CD4-positive, alpha-beta T cell treated with Interleukin-6 at 100 ng/mL for 8 hours (primary cell): Measurements from ENCODE around the gene TINCR.
"Not testable (repeated sequence)": the region's sequence is repeated elsewhere in the genome, so short reads cannot be mapped to it uniquely, and the experiment has no call there.

ENCODE experiments used
- DNase-seq: peaks from one replicate; pipeline ENCODE4 v3.0.0-alpha.2; 2020; ENCODE audit warnings: mixed read lengths, low spot score

The TINCR gene

GRCh38 chr19:5567360-5567969, at the start of gene TINCR:
TINCR (minus strand) TSS chr19:5567953.
- DNase-seq: no peak

GRCh38 chr19:5617080-5617479, 49.3 kb upstream of the TINCR start:
- DNase-seq: no peak

DNA sequence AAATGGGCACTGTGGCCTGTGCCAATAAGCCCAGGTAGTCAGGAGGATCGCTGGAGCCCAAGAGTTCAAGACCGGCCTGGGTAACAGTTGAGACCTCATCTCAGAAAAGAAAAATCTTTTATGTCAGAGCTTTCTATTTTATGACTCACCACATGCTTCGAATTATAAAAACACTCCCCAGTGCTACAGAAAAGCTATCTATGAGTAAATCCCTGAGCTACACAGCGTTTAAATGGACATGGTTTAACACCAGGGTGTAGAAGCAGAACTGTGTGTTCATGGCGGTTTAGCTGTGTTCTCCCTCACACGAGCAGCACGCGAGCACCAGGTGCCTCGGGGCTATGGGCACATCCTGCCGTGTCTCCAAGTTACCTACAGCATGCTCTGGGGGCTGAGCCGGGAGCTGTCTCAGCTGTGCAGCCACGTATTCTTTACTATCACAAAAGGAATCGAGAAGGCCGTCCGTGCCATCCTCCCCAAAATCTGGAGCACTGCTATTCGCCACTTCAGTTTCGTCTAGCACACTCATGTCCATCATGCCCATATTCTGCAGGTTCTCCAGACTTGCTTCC, 48.1 kb upstream of the TINCR start:
- no peak for DNase-seq

- no peak for DNase-seq
Measured at GRCh38 chr19:5612891-5613865, 45.4 kb upstream of the TINCR start.

DNA sequence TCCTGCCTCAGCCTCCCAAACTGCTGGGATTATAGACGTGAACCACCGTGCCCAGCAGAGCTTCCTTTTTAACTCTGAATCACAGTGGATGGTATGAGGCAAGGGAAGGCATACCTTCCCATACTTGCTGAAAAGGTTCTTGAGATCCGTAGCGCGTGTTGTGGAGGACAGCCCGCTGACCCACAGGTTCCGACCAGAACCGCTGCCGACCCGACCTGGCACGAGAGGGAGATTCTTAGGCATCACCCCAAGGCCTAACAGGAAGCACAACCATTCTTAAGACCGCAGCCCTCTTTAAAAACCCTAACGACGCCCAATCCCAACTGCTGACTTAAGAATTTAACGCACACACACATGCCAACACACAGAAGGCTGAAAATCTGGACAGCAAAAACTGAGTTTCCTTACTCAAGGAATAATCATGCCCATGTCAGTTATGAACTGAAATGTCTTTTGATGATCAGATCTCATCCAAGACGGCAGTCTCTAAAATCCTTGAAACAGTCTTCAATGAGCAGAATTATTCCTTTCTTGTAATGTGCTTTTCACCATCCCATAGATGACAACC, 42.2 kb upstream of the TINCR start:
- DNase-seq: no peak

- not testable (repeated sequence) for DNase-seq
Measured at GRCh38 chr19:5608766-5609165, 41.0 kb upstream of the TINCR start.

DNA sequence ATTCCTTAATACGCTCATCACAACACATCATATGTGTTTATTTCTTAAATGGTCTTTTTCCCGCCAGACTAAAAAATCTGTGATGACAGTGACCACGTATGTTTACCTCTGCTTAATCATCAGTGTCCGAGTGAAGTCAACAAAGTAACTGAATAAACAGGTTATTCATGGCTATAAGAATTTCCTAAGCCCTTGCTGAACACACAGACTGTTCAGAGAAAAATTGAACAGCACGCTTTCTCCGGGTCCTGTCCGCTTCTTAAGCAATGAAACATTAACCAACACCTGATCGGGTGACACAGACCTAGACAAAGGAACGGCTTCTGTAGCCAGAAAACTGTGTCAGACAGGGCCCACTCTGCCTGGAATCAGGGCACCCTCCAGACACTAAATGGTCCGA, 40.5 kb upstream of the TINCR start:
- DNase-seq: no peak

GRCh38 chr19:5607318-5608275, 39.8 kb upstream of the TINCR start:
- no peak for DNase-seq

GRCh38 chr19:5605362-5605761, 37.6 kb upstream of the TINCR start:
- DNase-seq: no peak

DNA sequence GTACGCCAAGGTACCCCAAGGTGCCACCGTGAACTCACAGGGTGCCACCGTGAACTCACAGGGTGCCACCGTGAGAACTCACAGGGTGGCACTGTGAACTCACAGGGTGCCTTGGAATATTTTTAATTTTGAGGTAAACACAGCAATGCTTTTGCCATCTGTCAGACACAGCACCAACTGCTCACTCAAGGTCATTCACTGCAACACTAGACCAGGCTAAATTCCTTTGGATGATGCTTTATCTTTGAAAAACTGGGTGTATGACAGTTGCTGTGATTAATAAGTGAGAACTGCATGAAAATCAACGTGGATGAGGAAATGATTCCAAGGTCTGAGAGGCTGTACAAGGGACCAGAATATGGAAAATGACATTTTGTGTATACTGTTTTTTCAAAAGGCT, 35.9 kb upstream of the TINCR start:
- DNase-seq: no peak

DNA sequence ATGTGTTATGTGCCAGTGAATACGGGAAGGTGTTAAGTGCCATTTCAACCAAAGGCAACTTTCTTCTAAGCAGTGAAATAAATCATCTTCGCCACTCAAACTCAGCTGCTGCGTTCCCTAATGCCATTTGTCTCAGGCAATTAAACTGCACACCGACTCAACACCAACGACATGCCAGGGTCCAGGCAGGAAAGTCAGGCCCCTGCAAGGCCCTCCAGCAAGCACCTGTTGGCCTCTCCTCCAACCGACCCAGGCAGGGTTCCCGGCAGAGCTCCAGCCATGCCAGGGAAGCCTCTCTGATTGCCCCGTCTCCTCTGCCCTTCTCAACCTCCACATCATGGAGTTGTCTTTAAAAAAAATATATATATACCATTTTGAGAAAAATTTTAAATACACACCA, 33.0 kb upstream of the TINCR start:
- no peak for DNase-seq

DNA sequence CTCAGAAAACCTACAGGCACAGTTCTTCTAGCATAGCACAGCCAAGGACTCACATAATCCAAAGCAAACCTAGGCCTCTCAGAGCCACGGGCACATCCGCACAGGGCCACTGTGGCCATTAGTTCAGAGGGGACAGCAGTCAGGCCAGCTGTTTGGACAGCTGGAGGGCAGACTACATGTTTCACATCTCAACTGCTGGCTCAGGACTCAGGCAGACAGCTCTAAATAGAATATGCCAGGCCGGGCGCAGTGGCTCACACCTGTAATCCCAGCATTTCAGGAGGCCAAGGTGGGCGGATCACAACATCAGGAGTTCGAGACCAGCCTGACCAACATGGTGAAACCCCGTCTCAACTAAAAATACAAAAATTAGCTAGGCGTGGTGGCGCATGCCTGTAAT, 28.0 kb upstream of the TINCR start:
- DNase-seq: no peak

- DNase-seq: no peak
Measured at GRCh38 chr19:5595129-5595528, 27.4 kb upstream of the TINCR start.

- no peak for DNase-seq
Measured at GRCh38 chr19:5594521-5594950, 26.8 kb upstream of the TINCR start.

- no peak for DNase-seq
Measured at GRCh38 chr19:5593343-5594255, 25.8 kb upstream of the TINCR start.

DNA sequence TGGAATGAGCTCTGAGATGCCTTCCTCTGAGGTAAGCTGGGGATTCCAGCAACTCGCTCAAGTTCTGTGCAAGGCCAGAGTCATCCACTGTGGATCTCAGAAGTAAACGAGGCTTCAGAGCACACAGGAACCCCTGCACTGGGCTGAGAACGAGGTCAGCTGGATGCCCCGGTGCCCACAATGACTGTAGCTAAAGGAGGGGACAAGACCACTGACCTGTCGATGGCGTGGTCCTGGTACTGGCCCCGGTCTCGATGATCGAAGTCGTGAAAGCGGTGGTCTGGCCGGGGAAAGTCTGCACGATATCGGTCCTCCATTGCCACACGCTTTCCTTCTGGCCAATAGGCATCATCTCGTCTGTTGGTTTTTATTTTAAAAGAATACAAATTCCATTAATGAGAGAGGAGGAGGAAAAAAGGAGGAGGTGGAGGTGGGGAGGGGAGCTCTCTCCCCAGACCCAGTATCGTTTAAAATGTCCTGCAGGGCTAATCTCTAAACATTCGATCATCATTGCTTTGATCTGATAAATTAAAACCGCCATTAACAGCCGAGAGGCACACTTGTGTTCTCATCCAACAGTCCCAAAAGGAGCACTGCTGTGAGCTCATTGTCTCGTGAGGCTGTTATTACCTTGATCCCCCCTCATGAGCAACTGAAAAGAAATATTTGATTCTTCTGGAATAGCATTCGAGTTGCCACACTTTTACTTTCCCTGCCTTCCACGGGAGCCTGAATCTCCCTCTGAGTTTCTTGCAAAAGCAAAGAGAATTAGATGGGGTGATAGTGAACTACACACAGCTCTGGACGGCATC, 25.0 kb upstream of the TINCR start:
- no peak for DNase-seq

DNA sequence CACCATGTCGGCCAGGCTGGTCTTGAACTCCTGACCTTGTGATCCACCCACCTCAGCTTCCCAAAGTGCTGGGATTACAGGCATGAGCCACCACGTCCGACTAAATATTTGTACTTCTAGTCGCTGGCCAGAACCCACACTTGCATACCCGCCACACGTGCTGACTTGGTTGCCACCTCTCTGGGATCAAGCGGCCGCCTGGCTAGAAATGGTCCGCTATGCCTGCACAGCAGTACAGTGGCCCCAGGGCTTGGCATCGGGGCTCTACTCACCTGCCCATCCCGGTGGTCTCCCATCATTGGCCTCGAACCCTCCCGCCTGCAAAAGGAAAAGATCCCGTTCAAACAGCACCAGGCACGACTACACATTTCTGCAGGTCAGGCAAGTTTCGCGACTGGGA, 23.7 kb upstream of the TINCR start:
- no peak for DNase-seq

- DNase-seq: no peak
Measured at GRCh38 chr19:5590865-5591154, 23.1 kb upstream of the TINCR start.

DNA sequence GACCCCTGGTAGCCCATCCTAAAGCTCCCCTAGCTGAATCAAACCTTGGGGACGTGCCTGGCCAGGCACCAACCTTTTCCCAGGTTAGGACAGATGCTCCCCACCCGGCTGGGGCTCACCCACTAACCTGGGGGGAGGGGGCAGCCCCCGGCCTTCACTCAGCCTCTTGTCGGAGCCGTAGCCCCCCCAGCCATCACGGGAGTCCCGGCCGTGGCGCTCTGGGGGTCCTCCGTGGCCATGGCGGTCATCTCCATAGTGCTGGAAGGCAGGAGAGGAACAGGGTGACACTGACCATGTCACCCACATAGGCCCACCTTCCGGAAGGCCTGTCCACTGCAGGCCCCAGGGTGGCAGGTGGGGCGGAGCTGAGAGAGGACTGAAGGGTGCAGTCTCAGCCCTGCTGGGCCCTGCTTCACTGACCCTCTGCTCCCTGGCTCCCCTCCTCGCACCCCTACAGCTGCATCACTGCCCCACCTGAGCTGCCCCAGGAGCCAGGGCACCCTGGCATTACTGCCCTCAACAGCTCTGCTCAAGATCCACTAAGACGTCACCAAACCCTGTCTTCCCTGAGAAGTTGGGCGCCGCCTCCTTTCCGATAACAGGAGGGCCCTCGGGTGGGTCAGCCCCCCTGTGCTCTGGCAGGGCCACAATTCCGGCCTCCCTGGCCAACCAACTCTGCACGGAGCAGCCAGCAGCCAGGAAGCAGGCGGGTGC, 22.6 kb upstream of the TINCR start:
- no peak for DNase-seq
